ENCODE measurements around the gene PHTF1. TPM values are rescaled to one million over a fixed set of nuclear protein-coding genes. Genes with fewer than 3 reads are reported as not detected.
A peak's percentile ranks its signal among the peaks of the same experiment; 100 is the strongest.

PHTF1 gene
- total and polyA plus RNA-seq, 2 of the 4 experiments (the other 2 are of a cell fraction), result 9.6 to 13.3 TPM

DNA sequence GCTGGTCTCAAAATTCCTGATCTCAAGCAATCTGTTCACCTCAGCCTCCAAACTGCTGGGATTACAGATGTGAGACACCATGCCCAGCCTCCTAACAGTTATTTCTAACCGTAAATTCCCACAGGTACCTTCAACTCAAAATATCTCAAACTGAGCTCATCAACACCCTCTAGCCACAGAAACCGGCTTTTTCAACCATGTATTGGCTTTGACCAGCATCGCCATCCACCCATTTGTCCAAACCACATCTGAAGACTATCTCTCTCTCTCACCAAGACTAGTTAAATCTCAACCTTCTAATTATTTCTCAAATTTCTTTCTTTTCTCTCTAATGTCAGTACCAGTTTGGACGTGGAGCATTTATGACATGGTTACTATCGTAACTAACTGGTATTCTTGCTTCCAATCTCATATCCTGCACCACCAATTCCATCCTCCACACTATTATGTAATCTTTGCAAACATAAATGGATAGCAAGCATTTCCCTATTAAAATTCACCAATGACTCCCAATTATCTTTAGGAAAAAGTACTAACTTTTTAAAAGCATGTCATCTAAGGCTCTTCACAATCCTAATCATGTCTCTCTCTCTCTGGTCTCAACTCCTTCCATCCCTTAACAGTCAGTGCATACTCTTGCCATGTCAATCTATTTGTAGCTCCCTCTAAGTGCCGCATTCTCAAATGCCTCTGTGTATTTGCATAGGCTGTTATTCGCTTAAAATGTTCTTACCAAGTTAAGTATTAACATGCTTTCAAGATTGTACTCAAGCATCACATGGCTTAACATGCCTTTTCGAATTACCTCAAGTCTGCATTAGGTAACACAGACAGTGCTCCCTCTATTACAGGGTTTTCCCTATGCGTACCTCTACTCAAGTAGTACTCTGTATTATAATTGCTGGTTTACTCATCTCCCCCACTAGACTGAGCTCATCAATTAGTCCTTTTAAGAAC lies 34.9 kb upstream of the PHTF1 start:
- H3K14ac ChIP-seq (replicated peaks; ENCODE audit: low read depth, low read length), result 0 out of 2 replicates have a peak overlapping the region, but pooled peaks have one; percentile 12
- H3K79me1 ChIP-seq (ENCODE audit: low read depth in 1 of 2, low read length in 2 of 2), result peaks cover 38 to 55% of the 10 kb centered on the region in 2 experiments
- H3K9me3 ChIP-seq (ENCODE audit: control insufficient read depth, insufficient read depth, low read length), result no peaks in the 10 kb centered on the region
- intact Hi-C loops (cut with micrococcal nuclease) (no loop called here), in situ Hi-C loops (cut with MboI; ENCODE audit: low sequenced_read_pairs) (no loop called here), dilution Hi-C loops (cut with HindIII; ENCODE audit: low sequenced_read_pairs, unreplicated experiment) (no loop called here)
- peaks cover 4% of the 10 kb centered on the region; the same call in 1 of the 2 replicates for H3K4me1 ChIP-seq (ENCODE audit: control insufficient read depth, insufficient read depth, low read length)
- no peak overlapping the region for H4K8ac ChIP-seq (ENCODE audit: low read depth in 2 of 2, low read length in 2 of 2)
- H2AFZ ChIP-seq (replicated peaks; ENCODE audit: low read length, poor library complexity), result no peak overlapping the region
- H4K91ac ChIP-seq (ENCODE audit: insufficient read depth, low read depth, low read length), result no peak overlapping the region
- no peaks in the 10 kb centered on the region for H3K27me3 ChIP-seq (ENCODE audit: control insufficient read depth, insufficient read depth, low read length)
- no peak overlapping the region for H2BK20ac ChIP-seq (ENCODE audit: low read depth, low read length)
- no peak overlapping the region for H3K4ac ChIP-seq (ENCODE audit: low read depth, low read length)
- H2BK15ac ChIP-seq (ENCODE audit: low read depth, low read length), result no peak overlapping the region
- peaks cover 22% of the 10 kb centered on the region; the same call in 1 of the 2 replicates for H4K20me1 ChIP-seq (ENCODE audit: insufficient read depth, low read length)
- H3K4me2 ChIP-seq (ENCODE audit: low read depth, low read length), result no peak overlapping the region
- H2AK5ac ChIP-seq (ENCODE audit: low read depth, low read length), result no peak overlapping the region
- TF ChIP-seq NFE2L2 (IDR thresholded peaks at IDR 0.05; ENCODE audit: low read depth, low read length) (no peak), CHD1 (IDR thresholded peaks at IDR 0.05; ENCODE audit: low read depth, low read length) (no peak), SMC3 (IDR thresholded peaks at IDR 0.05; ENCODE audit: low read depth, low read length) (no peak), CEBPB (IDR thresholded peaks at IDR 0.05; ENCODE audit: low read depth, low read length) (no peak), RAD21 (IDR thresholded peaks at IDR 0.05; ENCODE audit: low read length) (no peak), FOS (IDR thresholded peaks at IDR 0.05; ENCODE audit: low read depth, low read length) (no peak), MAFK (IDR thresholded peaks at IDR 0.05; ENCODE audit: low read depth, low read length) (no peak), MAZ (IDR thresholded peaks at IDR 0.05; ENCODE audit: borderline replicate concordance, low read depth, low read length) (no peak)
- TF ChIP-seq, protein P1, sequence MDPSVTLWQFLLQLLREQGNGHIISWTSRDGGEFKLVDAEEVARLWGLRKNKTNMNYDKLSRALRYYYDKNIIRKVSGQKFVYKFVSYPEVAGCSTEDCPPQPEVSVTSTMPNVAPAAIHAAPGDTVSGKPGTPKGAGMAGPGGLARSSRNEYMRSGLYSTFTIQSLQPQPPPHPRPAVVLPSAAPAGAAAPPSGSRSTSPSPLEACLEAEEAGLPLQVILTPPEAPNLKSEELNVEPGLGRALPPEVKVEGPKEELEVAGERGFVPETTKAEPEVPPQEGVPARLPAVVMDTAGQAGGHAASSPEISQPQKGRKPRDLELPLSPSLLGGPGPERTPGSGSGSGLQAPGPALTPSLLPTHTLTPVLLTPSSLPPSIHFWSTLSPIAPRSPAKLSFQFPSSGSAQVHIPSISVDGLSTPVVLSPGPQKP (IDR thresholded peaks at IDR 0.05; ENCODE audit: borderline replicate concordance, low read depth, low read length), result no peak
- no peak overlapping the region for H3K4me3 ChIP-seq (ENCODE audit: insufficient read depth, low read depth, low read length)
- peaks cover 11% of the 10 kb centered on the region for H3K36me3 ChIP-seq (ENCODE audit: control insufficient read depth, insufficient read depth, low read length)
- H2AK9ac ChIP-seq (replicated peaks; ENCODE audit: low read depth, low read length, poor library complexity), result no peak overlapping the region
- ATAC-seq (ENCODE audit: low read depth), result no peak
- H3K27ac ChIP-seq (ENCODE audit: insufficient read depth, low read length), result no peak overlapping the region
- no peak overlapping the region for H3K56ac ChIP-seq (ENCODE audit: extremely low read depth, insufficient read depth, low read length)
- peaks cover 17% of the 10 kb centered on the region for H3K9me1 ChIP-seq (ENCODE audit: insufficient read depth, low read length)
- H4K5ac ChIP-seq (ENCODE audit: low read depth, low read length), result no peak overlapping the region
- DNase-seq, result no peak
- ChIA-PET POLR2A (ENCODE audit: unreplicated experiment) (no interaction called here), CTCF (no interaction called here)
- no peak overlapping the region for H2BK120ac ChIP-seq (ENCODE audit: low read depth, low read length)
- no peak overlapping the region for H2BK5ac ChIP-seq (ENCODE audit: low read depth, low read length, poor library complexity, severe bottlenecking)
- no peak overlapping the region for H3K9ac ChIP-seq (ENCODE audit: low read depth, low read length)
- BruUV-seq (replicated peaks), result no TSS peak
- WGBS, 2 experiments (ENCODE audit: extremely low coverage in 2 of 2, insufficient read length in 1 of 2), result 100% methylated on average over 3 of the region's 9 CpGs; no CpG with 5 or more reads in 1 of the 2 experiments
- no peak overlapping the region for H3K23ac ChIP-seq (ENCODE audit: low read depth, low read length)
- H3K18ac ChIP-seq (ENCODE audit: low read depth, low read length), result no peak overlapping the region
